Activated T-cell treated with anti-CD3 and anti-CD28 coated beads, Interleukin-2, amount 50 U/mL, for 1 hour (primary cell): Measurements from ENCODE around the gene BFAR.
A peak's percentile ranks its signal among the peaks of the same experiment; 100 is the strongest.
"Not testable (repeated sequence)": the region's sequence is repeated elsewhere in the genome, so short reads cannot be mapped to it uniquely, and the experiment has no call there.

Source experiments
- DNase-seq: peaks from one replicate; pipeline ENCODE4 v3.0.0-alpha.2; 2020

BFAR gene, protein sequence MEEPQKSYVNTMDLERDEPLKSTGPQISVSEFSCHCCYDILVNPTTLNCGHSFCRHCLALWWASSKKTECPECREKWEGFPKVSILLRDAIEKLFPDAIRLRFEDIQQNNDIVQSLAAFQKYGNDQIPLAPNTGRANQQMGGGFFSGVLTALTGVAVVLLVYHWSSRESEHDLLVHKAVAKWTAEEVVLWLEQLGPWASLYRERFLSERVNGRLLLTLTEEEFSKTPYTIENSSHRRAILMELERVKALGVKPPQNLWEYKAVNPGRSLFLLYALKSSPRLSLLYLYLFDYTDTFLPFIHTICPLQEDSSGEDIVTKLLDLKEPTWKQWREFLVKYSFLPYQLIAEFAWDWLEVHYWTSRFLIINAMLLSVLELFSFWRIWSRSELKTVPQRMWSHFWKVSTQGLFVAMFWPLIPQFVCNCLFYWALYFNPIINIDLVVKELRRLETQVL

DNA sequence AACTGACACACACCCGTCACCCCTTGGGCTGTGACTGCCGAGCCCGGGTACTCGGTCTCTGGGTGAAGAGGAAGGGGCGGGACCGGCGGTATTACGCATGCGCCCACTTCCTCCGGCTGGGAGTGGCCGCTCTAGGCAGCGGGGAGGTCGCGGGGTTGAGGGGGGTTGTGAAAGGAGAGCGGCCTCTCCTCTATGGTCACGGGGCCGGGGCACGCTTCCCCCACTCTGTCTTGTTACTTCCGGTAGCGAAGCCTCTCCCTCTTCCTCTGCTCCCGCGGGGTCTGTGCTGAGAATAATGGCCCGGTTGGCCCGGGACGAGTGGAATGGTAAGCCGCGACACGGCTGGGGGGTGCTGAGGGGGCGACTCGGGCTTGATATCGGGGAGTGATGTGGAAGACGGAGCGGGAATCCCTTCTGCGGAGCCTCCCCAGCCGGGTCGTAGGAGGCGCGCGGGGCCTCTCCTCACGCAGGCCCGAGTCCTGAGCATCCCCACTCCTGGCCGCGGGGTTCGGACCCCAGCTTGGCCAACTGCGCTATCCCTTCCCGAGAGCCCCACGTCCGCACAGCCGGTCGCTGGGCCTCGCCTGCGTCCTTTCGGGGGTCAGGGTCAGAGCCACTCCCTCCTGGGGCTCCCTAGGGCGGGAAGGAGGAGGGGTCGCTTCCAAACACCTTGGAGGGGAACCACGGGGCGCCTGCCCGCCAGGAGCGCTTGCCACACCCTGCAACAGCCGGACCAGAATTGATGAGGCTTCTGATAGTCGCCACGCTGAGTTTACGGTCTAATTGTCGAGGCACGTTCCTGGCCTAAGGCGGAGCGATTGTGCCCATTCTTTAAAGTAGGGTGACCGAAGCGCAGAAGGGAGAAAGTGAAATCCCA is at the start of gene BFAR:
TSS of gene BFAR (plus strand) at position 259 of the 877 bp plus-strand sequence. CDS start 11,396 bp downstream, outside the sequence.
- peak; percentile 99 for DNase-seq

DNA sequence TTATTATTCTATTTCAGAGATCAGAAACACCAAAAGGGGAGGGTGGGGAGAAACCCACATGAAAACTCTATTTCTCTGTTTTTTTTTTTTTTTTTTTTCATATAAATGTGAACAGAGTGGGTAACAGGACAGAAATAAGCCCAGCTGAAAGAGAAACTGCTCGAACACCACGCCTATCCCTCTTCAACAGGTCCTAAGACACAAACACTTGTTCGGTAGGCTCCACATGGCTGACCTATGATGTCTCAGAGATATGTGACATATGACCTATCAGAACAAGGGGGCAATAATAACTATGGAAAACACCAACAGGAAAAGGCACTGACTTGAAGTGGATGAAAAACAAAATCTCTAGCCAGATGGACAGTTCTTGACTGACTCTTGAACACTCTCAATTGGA is 47.5 kb upstream of the BFAR start:
- no peak for DNase-seq

DNA sequence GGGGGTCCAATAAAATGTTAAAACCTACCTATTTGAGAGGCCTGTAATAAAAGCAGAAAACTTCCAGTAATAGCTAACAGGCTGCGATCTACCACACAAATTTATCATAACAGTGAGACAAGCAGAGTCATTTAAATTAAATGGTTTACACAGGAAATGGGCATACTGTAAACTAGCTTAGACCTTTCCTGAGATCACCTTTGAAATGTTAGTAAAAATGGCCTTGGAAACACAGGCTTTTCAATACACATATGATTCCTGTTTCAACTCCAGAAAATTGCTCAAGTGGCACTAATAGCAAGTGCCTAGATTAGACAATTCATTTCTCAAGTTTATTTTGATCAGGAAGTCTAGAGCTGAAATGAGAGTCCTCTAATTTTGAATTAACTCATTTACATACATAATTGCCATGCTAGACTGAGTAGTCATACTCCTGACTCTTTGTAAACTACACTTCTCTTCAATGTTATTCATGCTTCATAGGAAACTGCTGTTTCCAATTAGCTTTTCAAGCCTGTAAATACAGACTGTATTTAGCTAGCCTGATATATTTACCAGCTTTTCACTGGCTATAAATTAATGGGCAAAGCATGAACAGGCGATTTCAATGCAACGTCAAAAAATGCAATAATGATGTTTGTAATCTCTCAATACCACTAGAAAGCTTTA is 46.0 kb upstream of the BFAR start:
- no peak for DNase-seq

GRCh38 chr16:14600164-14600563 is 32.6 kb upstream of the BFAR start:
- DNase-seq = no peak

GRCh38 chr16:14602443-14602963 is 30.2 kb upstream of the BFAR start:
- no peak for DNase-seq

DNA sequence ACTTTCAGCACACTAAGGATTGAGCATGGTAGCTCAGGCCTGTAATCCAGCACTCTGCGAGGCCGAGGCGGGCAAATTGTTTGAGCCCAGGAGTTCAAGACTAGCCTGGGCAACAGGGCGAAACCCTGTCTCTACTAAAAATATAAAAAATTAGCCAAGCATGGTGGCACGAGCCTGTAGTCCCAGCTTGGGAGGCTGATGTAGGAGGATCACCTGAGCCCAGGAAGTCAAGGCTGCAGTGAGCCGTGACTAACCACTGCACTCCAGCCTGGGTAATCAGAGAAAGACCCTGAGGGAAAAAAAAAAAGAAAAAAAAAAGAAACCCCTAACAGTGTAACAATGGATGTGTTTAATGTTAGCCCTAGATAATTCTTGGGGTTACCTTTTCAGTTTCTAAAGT is 26.6 kb upstream of the BFAR start:
- no peak for DNase-seq

GRCh38 chr16:14608111-14608566 is 24.6 kb upstream of the BFAR start:
- DNase-seq = no peak

GRCh38 chr16:14608604-14609003 is 24.1 kb upstream of the BFAR start:
- DNase-seq = no peak

GRCh38 chr16:14609716-14610115 is 23.0 kb upstream of the BFAR start:
- DNase-seq = no peak

- DNase-seq = no peak
These were observed 21.1 kb upstream of the BFAR start for GRCh38 chr16:14611660-14612059.

DNA sequence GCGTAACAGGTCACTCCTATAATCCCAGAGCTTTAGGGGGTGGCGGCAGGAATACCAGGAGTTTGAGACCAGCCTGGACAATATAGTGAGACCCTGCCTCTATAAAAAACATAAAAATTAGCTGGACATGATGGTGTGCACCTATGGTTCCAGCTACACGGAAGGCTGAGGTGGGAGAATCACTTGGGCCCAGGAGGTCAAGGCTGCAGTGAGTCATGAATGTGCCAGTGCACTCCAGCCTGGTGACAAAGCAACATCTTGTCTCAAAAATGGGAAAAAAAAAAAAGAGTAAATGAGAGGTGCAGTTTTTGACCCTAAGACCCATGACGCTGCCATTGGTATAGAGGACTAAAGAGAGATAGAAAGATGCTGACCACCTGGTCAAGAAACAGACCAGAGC is 18.8 kb upstream of the BFAR start:
- no peak for DNase-seq

- DNase-seq = no peak
These were observed 16.5 kb upstream of the BFAR start for GRCh38 chr16:14616280-14616679.

- no peak for DNase-seq
These were observed 14.2 kb upstream of the BFAR start for GRCh38 chr16:14618566-14618965.

DNA sequence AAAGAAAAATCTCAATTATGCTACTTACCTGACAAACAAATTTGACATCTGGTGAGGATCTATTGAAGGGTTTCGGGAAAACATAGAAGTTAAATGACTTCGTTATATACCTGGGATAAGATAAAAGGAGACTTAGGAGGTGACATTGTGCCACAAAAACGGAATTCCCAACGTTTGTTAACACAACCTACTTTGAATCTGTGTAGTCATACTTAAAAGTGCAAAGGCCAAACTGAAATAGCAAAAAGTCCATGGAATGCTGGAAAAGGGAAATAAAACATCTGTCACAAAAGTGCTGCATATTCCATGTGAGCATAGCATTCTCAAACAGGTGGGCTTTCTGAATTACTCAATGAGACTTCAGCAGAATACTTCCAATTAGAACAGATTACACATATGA is 5.7 kb upstream of the BFAR start:
- no peak for DNase-seq

GRCh38 chr16:14628806-14629611 is 3.7 kb upstream of the BFAR start:
- no peak for DNase-seq

DNA sequence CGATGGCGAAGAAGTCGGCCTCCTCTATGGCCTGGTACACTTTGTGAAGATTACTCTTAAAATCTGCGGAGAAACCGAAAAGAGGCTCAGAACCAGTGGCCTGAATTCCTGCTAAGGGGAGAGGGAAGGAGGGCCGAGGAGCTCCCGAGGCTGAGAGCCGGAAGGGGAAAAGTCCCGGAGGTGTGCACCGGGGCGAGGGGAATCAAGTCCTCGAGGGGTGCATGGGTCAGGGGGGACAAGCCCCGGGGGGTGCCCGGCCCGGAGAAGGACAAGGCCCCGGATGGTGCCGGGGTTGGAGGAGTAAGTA is 3.2 kb upstream of the BFAR start:
- DNase-seq = no peak

DNA sequence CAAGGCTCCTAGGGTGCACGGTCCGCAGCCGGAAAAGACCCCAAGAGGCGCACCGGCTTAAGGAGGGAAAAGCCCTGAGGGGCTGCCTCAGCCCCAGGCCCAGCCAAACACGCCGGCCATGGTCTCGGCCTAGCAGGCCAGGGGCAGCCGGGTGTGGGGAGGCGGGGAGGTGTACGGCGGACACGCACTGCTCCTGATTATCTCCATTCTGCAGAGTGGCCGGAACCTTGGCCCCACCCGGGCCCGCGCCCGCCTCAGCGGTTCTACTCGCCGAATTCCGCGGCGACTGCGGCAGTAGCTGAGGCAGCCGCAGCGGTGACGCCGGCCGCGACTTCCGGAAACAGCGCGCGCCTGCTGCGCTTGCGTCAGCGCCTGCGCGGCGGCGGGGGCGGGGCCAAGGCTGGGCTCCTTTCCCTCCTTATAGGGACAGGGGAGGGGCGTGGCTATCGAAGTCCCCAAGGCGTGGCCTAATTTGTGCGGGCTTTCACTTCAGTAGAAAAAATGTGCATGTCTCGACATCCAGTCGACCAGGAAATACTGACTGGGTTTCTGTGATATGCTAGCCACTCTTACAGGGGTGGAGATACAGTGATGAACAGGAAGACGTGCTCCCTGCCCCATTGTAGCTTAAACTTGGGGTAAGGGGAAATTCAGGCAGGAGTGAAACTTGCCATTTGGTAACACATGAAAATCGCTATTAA is 2.7 kb upstream of the BFAR start, which contains the start of gene PARN:
TSS of gene PARN (minus strand) at position 342 of the 701 bp plus-strand sequence. CDS start at position 207, 135 bp downstream.
- DNase-seq = peak; percentile 98

- not testable (repeated sequence) for DNase-seq
These were observed 2.0 kb upstream of the BFAR start for GRCh38 chr16:14630620-14631330.

GRCh38 chr16:14634389-14634725 is 1.6 kb downstream of the BFAR start:
- no peak for DNase-seq

- DNase-seq = no peak
These were observed 2.8 kb downstream of the BFAR start for GRCh38 chr16:14635395-14636165.
